HG03175 (cell line): ENCODE results near the gene OR2D3.
"Not testable (repeated sequence)": the region's sequence is repeated elsewhere in the genome, so short reads cannot be mapped to it uniquely, and the experiment has no call there.

Experiments used
- ATAC-seq: cut with Tn5 transposase; IDR thresholded peaks from one replicate; pipeline ENCODE4 v1.9.1; 2021; ENCODE audit warnings: mild to moderate bottlenecking, moderate library complexity; ENCODE audit not compliant: unreplicated experiment

OR2D3 gene, protein sequence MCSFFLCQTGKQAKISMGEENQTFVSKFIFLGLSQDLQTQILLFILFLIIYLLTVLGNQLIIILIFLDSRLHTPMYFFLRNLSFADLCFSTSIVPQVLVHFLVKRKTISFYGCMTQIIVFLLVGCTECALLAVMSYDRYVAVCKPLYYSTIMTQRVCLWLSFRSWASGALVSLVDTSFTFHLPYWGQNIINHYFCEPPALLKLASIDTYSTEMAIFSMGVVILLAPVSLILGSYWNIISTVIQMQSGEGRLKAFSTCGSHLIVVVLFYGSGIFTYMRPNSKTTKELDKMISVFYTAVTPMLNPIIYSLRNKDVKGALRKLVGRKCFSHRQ

DNA sequence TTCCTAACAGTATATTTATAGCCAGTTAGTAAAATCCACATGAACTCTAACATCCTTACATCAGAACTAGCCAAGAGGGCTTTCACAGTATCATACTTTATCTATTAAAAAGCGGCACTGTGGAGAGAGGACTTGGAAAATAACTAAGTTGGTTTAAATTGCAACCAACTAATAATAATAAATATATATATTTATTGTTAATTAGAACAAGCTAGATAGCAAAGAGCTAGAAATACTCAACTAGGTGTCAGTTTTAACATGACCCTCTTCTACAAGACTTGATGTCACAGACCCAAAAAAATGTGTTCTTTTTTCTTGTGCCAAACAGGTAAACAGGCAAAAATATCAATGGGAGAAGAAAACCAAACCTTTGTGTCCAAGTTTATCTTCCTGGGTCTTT lies at the start of gene OR2D3:
OR2D3 (plus strand) TSS at position 301 of the 400 bp plus-strand sequence; CDS start at position 301, 0 bp downstream.
- ATAC-seq = no peak

DNA sequence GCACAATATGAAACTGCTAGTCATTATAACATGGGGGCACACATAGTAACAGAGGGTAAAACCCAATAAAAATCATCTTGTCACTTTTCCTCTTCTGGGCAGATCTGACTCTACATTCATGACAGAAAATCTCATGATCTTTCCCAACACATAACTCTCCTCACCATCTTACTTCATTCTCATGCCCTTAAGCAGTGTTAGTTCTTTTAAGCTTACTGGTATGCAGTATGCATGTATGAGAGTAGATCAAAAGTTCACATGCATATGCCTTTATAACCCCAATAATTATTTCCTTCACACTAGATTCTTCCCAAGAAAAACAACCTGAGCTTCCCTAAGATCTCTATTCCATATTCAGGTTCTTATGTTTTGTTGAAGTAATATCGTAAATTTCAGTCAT lies 49.5 kb upstream of the OR2D3 start:
- ATAC-seq = no peak

DNA sequence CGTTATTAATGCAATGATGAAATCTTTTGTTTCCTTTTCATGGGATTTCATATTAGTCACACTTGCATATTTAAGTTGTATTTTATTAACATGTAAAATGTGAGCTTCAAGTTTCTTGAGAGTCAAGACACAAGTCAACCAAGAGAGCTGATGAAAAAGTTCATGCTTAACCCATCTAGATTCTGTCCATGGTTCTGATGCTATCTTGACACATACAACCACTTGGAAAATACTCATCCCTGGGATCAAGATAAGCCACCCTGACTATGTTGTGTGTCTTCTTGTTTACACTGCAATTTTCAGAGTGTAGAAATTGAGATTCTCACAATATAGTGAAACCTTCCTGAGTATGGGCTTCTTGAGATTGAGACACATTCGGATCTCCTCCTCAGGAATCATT lies 45.0 kb upstream of the OR2D3 start:
- no peak for ATAC-seq

DNA sequence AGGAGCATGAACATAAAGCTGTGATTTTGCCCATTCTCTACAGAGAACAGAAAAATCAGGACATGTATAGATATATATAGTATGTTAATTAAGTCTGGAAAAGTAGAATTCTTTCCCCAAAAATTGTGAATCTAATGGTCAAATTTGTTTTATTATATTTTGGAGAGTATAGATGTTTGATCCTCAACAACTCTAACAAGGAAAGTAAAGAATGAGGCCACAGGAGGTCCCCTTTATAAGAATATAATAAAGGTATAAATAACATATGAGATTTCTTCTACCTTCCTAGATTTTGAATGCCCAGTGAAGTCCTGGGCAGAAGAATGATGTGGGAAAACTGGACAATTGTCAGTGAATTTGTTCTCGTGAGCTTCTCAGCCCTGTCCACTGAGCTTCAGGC lies 44.5 kb upstream of the OR2D3 start, which contains the start of gene OR10A4:
OR10A4 (plus strand) TSS at position 301 of the 400 bp plus-strand sequence; CDS start at position 324, 23 bp downstream.
- no peak for ATAC-seq

DNA sequence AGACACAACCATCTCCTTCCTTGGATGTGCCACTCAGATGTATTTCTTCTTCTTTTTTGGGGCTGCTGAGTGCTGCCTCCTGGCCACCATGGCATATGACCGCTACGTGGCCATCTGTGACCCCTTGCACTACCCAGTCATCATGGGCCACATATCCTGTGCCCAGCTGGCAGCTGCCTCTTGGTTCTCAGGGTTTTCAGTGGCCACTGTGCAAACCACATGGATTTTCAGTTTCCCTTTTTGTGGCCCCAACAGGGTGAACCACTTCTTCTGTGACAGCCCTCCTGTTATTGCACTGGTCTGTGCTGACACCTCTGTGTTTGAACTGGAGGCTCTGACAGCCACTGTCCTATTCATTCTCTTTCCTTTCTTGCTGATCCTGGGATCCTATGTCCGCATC lies 43.9 kb upstream of the OR2D3 start:
- no peak for ATAC-seq

DNA sequence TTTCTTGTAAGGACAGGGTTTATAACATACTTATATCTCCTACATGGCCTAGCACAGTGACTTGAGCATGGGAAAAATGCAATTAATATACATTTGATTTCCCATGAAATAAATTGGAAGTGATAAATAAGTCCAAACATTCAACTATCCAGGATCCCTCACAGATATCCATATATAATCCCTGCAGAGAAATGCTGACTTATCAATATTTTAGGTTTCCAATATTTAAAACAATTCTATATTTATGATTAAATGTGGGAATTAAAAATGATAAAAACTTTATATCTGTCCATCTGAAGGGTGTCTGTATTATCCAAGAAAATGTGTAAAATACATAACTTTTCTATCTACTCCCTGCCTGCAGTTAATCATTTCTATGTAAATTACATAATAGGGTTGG lies 38.1 kb upstream of the OR2D3 start:
- ATAC-seq = no peak

DNA sequence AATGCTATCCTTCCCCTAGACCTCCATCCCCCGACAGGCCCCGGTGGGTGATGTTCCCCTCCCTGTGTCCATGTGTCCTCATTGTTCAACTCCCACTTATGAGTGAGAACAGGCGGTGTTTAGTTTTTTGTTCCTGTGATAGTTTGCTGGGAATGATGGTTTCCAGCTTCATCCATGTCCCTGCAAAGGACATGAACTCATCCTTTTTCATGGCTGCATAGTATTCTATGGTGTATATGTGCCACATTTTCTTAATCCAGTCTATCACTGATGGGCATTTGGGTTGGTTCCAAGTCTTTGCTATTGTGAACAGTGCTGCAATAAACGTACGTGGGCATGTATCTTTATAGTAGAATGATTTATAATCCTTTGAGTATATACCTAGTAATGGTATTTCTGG lies 33.1 kb upstream of the OR2D3 start:
- not testable (repeated sequence) for ATAC-seq

DNA sequence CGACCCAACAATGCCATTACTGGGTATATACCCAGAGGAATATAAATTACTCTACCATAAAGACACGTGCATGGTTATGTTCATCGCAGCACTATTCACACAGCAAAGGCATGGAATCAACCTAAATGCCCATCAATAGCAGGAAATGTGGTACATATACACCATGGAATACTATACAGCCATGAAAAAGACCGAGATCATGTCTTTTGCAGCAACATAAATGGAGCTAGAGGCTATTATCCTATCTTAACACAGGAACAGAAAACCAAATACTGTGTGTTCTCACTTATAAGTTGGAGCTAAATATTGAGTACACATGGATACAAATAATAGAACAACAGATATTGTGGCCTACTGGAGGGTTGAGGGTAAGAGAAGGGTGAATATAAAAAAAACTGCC lies 32.0 kb upstream of the OR2D3 start:
- ATAC-seq = no peak

DNA sequence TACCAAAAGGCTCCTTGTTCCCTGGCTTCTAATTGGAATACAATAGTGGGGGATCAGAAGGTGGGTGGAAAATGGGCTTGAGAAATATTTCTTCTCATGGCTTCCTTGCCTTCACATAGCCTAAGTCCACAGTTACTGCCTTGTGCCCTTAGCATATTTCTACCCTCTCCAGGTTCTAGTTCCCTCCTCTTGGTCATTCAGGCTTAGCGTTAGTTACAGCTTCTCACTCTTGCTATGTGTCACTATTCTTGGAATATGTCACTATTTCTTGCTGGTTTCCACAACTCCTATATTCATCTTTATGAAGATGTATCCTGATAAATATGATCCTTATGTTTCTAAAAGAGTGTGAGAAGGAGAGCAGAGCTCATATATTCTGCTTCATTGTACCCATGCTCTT lies 31.0 kb upstream of the OR2D3 start:
- no peak for ATAC-seq

DNA sequence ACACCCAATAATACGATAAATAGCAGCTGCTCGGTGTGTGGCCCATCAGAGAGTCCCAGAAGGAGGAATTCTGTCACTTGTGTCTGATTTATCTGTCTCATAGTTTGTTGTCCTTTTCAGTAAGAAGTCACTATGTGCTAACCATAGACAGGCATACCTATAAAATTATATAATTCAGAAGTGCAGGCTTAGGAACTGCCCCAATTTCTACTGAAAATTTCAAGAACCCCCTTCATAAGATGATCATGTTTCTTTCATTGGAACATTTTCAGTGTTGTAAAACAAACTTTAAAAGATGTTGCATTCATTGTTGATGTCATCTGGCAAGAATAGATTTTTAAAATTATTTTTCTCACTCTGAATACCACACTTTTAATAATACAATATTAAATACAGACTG lies 28.4 kb upstream of the OR2D3 start, which contains the start of gene OR2D2:
OR2D2 (minus strand) TSS at position 101 of the 400 bp plus-strand sequence; CDS start at position 101, 0 bp downstream.
- no peak for ATAC-seq

DNA sequence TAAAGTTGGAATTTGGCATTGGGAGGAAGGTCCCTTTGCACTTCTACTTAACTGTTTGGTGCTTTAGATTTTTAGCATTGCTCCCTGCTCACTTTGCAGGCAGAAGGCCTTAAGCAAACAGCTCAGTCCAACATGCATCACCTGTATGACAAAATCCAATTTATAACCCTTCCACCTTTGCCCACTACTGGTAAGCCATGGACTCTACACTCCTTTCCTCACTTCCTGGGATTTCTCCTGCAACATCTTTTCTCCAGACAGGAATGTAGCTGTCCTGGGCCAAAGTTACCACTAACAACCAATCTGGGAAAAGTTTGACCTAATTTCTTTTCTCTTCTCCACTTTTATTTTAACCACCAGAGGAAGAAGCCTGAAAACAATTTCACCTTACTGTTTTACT lies 26.7 kb upstream of the OR2D3 start:
- ATAC-seq = no peak

DNA sequence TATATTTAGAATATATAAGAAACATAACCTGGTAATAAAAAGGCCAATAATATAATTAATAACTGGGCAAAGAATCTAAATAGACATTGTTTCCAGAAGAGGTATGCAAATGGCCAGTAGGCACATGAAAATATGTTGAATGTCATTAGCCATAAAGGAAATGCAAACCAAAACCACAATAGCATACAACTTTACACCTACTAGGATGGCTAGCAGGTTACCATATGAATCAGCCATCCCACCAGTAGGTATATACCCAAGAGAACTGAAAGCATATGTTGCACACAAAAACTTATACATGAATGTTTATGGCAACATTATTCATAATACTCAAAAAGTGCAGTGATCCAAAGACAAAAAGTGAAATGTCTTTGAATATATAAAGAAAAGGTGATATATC lies 25.8 kb upstream of the OR2D3 start:
- ATAC-seq = peak; percentile 80

DNA sequence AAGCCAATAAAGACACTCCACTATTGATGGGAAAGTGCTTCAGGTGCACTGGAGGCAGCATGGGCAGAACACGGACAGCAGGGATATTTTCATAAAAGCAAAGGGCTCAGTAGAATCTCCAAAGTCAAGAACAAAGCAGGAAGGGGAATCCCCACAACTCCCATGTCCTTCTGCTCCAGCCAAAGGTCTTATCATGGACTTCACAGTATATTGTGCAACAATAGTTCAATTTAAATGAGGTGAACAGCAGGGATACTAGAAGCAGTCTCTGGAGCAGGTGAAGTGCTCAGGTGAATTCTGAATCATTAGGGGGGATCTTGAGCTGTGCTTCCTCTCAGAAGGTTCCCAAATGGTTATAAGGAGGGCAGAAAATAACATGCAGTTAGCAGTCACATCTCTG lies 21.9 kb upstream of the OR2D3 start:
- ATAC-seq = no peak

DNA sequence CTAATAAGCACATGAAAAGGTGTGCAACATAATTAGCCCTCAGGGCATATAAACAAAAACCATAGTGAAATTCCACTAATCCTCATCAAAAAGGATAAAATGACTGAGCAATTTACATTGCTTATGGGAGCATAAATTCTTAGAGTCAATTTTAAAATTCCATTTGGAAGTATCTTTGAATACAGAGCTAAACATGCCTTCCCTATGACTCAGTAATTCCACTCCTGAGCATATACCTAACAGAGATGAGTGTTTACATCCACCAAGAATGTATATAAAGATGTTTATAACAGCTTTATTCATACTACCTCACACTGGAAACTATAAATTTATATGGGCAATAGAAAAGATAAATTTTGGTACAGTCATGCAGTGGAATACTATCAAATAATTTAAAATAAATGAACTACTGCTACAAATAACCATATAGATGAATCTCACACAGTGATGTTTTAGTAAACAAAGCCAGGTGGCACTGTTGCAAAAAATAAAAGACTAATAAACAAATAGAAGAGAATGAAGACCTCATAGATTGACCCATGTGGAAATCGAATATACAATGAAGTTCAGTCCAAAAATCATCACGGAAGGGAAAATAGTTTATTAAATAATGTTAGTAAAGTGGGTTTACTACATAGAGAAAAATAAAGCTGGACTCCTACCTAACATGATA lies 20.3 kb upstream of the OR2D3 start:
- no peak for ATAC-seq

DNA sequence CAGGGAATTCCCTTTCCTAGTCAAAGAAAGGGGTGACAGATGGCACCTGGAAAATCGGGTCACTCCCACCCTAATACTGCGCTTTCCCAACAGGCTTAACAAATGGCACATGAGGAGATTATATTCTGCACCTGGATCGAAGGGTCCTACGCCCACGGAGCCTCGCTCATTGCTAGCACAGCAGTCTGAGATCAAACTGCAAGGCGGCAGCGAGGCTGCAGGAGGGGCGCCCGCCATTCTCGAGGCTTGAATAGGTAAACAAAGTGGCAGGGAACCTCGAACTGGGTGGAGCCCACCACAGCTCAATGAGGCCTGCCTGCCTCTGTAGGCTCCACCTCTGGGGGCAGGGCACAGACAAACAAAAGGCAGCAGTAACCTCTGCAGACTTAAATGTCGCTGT lies 16.0 kb upstream of the OR2D3 start:
- not testable (repeated sequence) for ATAC-seq

DNA sequence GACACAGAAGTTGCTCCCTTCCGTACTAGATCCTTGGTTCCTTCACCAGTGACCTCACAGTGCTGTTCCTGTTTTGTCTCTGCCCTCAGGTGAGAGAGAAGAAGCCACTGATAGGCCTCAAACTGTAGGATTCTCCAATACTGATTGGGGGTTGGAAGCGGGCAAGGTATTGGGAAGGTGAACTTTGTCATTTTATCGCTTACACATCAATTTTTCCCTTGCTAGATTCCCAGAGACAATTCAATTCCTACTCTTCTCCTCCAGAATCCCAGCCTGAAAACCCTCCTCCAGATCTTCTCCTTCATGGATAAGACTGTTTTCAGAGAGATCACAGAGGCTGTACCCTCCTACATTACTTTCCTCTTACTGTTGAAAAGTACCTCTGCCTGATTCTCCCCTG lies 9.4 kb upstream of the OR2D3 start:
- no peak for ATAC-seq

DNA sequence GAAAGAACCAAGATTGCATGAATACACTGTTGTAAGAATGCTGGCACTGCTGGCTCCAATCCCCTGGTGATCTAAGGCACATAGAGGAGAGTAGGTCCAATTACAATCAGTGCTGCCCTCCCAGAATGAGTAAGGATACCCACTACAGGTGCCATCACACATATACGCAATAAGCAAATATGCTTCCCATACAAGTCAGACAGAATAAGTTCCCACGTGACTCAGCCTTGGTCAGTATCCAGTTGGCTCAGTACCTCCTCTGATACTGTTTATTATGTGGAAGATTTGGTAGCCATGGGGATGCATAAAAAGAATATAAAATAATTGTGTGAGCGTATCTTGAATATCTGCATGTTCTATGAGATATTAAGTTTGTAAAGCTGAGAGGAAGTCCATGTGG lies 8.9 kb upstream of the OR2D3 start:
- no peak for ATAC-seq

DNA sequence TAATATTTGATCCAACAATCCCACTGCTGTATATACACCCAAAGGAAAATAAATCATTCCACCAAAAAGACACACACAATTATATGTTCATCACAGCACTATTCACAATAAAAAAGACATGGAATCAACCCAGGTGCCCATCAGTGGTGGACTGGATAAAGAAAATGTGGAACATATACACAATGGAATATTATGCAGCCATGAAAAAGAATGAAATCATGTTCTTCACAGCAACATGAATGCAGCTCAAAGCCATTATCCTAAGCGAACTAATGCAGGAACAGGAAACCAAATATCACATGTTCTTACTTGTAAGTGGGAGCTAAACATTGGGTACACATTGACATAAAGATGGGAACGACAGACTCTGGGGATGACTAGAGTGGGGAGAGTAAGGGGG lies 1.1 kb upstream of the OR2D3 start:
- no peak for ATAC-seq

DNA sequence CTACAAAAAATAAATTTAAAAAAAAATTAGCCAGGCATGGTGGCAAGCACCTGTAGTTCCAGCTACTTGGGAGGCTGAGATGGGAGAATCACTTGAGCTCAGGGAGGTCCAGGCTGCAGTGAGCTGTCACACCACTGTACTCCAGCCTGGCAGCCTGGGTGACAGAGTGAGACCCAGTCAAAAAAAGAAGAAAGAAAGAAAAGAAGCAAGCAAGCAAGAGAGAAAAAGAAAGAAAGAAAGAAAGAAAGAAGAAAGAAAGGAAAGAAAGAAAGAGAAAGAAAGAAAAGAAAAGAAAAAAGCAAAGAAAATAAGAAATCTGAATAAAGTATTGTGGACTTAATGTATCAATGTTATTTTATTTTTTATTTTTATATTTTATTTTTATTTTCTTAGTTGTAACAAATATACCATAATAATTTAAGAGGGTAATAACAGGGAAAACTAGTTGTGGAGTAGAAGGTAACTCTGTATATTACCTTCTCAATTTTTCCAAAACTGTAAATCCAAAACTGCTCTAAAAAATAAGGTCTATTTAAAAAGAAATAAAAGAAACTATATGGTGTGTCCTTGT lies 4.3 kb downstream of the OR2D3 start:
- ATAC-seq = no peak

DNA sequence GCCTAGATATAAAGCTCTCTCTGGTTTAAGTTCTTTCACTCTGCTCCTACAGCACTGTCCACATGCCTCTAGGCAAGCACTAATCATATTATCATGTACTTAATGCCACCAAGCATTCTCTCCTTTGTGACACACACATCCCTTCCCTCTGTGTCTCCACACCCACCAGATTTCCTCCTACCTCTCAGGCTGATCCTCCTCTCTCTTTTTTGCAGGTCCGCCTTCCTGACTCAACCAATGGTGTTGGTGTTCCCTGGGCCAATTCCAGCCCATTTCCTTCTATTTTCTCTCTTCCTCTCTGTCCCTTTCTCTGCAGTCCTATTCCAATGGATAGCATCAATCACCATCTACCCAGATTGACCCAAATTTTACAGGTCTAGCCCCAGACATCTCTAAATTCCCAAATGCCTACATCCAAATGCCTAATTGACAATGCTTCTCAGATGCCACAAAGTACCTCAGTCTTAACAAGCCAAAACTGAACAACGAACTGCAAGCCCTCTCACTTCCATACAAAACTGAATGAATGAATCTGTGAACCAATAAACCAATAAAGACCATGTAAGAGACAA lies 4.9 kb downstream of the OR2D3 start:
- ATAC-seq = no peak

DNA sequence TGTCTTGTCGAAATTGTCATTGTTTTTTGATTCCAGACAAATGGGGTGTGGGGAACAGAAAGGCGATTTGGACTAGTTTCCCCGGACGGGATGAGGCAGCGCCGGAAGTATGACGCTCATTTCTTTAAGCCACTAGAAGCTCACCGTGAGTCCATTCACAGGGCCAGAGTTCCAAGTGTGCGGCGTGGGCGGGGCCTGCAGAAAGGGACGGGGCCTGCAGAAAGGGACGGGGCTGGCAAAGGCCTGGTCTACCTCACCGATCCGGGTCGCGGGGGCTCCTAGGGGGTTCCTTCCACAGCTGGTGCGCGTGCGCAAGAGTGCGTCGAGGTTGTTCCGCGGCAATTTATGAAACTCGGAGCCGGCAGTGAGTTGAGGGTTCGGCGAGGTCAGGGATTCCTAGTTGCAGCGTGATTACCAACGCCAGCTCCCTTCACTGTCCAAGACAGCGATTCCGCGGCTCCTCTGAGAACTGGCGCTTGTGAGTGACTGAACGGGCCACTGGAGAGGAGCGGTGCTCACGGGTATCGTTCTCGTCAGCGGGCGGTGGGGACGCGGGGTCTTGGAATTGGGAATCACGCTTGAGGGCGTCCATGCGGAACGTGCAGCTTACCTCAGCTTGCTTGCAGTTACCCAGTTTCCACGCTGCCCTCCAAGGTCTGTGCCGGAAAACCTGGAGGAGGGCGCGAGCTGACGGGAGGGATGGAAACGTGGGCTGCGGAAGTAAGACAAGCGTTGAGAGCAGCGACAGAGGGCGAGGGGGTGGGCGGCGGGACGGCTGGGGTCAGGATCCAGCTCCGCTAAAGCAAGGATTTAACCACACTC lies 5.6 kb downstream of the OR2D3 start, which contains the start of gene ZNF215:
ZNF215 (plus strand) TSS at position 219 of the 822 bp plus-strand sequence. CDS start 5,847 bp downstream, outside the sequence.
- peak; percentile 30 for ATAC-seq
